Stimulated activated CD8-positive, alpha-beta memory T cell treated with anti-CD3 and anti-CD28 coated beads, Interleukin-4, amount 100 ng/mL, for 1 hour (primary cell): ENCODE data around the gene CHRM5.

ENCODE experiments used
- DNase-seq, 2 donors: peaks; one replicate each; pipeline ENCODE4 v3.0.0-alpha.2; 2020; ENCODE audit warnings: low read depth in 2 of 2, low spot score in 1 of 2

The CHRM5 gene, protein sequence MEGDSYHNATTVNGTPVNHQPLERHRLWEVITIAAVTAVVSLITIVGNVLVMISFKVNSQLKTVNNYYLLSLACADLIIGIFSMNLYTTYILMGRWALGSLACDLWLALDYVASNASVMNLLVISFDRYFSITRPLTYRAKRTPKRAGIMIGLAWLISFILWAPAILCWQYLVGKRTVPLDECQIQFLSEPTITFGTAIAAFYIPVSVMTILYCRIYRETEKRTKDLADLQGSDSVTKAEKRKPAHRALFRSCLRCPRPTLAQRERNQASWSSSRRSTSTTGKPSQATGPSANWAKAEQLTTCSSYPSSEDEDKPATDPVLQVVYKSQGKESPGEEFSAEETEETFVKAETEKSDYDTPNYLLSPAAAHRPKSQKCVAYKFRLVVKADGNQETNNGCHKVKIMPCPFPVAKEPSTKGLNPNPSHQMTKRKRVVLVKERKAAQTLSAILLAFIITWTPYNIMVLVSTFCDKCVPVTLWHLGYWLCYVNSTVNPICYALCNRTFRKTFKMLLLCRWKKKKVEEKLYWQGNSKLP

DNA sequence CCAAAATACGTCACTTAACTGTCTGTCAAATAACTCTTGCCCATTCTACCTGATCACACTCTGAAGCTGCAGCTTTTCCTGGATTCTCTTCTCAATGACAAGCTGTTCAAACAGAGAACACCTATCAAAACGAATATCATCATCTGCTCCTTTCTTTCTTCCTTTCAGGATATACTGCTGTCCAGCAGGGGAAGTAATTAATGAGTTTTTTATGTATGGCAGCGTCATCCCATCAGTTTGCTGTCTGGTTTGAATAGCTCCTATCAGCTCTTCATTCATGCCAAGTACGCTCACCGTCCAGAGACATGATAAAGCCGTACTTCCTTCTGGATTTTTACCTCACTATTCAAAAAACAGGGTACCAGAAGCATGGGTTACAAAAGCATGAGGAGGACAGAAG lies at the start of gene CHRM5:
Gene CHRM5 (plus strand): TSS at position 274 of the 400 bp plus-strand sequence. CDS start 94,221 bp downstream, outside the sequence.
- no peak for DNase-seq

DNA sequence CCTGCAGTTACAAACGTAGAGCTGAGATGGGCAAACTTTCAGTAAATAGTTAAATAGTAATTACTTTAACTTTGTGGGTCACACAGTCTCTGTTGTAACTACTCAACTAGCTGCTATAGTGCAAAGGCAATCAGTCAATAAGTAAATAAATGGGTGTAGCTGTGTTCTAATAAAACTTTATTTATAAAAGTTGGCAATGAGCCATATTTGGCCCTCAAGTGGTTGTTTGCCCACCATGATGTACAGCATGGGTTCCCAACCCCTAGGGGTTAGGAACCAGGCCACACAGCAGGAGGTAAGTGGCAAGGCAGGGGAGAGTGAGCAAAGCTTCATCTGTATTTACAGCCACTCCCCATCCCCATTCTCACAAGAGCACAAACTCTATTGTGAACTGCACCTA lies 44.9 kb upstream of the CHRM5 start:
- DNase-seq, result no peak

DNA sequence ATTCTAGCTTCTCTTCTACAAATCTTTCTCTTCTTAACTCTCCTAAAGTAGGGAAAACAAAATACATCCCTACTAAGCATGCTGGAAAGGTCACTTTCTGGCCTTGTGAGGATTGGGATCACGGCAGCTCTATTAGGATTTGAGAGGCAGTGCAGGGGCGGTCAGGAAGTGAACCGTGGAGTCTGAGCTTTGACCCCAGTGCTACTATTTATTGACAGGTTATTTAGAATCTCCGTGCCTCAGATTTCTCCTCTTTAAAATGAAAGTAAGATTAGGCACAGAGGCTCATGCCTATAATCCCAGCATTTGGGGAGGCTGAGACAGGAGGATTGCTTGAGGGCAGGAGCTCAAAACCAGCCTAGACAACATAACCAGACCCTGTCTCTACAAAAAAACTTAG lies 42.0 kb upstream of the CHRM5 start:
- no peak for DNase-seq

DNA sequence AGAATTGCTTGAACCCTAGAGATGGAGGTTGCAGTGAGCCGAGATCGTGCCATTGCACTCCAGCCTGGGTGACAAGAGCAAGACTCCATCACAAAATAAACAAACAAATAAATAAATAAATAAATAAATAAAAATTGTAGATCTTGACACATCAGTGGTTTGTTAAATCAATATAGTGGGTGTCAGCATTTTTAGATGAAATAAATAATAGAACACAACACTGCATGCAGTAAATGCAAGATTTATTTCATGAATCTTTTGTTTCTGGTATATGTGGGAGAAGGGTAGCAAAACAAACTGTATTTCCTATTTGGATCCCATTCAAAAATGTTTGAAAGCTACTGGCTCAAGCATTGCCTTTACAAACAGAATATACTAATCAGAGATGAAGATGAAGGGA lies 35.6 kb upstream of the CHRM5 start:
- no peak for DNase-seq

DNA sequence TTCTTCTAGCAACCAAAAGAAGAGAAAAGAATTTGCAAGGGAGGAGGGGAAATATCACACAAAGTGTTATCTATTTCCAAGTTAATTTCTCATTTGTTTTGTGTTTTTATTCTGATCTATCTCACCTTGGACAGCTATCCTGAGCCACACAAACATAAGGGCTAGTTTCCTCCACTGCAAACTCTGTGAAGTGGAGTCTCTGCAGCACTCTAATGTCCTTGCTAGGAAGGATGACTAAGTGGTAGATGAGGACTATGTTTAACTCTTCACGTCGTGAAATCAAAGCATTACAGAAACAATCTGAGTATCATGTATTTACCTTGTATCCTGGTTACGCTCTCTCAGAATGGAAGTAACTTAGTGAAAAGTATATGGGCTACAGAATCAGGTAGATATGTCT lies 33.9 kb upstream of the CHRM5 start:
- no peak for DNase-seq

DNA sequence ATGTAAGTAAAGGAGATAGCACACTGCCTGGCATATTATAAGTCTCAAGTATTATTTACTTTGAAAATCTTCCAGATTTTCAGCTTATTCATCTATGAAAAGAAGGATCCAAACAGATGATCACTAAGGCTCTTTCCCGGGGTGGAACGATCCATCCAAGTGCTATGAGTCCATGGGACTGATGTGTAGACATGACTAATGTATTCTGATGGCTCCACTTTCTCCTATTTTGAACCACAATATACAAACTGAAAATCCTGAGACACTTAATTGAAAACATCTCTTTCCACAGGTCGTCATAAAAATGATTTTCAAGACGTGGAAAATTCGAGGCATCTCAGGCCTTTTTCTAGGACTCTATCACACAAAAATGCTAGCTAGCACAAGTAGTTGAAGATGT lies 33.4 kb upstream of the CHRM5 start:
- no peak for DNase-seq

DNA sequence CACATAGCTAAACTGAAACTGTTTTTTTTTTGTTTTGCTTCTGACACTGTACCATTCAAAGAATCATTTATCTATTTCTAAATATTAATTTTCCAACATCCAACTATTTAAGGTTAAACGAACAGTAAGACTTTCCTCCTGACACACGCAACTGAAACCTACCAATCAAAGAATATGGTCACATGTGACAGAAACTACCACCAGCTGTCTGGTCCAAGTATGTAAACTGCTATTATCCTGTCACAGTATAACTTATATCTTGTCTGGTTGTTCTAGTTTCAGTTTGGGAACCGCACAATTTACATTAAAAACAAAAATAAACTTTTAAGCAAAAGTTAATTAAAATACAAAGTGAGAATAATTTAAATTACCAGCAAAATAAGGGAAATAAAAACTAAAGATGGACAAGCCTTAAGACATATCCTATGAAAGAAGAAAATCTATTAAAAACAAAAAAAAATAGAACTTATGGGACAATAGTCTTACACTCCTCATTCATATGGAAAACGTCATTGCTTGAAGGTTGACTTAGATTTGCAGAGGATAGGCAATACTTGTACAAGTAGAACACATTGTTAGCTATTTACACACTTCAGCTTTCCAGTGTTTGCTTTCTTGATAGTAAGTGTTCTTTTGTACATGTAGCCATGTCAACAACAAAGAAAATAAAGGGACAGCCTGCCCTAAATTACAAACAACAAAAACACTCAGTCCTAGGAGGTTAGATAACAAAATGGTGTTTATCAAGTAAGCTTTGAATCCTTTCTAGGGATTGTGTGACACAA lies 26.8 kb upstream of the CHRM5 start:
- DNase-seq, result no peak

DNA sequence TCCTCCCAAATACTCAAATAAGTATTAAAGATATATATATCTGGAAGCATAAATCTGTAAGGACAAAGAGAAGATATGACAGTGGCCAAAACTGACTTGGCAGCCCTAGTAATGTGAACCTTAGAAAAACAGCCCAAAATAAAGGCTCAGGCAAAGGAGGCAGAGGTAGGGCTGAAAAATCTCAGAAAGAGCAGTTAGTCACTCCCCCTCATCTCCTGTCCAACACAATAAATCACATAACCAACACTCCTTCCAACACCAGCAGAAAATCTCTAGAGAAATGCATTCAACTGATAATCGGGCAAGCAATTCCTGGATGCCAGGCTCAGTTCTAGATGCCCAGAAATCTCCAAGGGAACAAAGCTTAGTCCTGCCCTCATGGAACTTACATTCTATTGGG lies 22.1 kb upstream of the CHRM5 start:
- no peak for DNase-seq

DNA sequence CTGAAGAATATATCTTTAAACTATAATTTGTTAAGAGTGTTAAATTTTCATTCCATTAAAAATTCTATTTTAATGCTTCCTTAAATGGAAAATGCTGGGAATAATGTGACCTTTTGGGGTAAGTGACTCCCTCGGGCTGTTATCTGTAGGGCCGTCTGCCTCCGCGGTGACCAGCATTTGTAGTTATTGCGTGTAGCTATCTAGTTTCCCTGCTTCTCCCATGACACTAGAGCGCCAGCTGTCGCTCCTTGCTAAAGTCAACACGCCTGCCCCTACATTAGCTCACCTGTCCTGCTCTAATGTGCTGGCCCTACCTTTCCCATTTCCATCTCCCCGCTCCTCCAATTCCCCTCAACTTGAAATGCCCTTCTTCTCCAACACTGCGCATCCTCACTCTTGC lies 12.4 kb upstream of the CHRM5 start:
- DNase-seq, result no peak

DNA sequence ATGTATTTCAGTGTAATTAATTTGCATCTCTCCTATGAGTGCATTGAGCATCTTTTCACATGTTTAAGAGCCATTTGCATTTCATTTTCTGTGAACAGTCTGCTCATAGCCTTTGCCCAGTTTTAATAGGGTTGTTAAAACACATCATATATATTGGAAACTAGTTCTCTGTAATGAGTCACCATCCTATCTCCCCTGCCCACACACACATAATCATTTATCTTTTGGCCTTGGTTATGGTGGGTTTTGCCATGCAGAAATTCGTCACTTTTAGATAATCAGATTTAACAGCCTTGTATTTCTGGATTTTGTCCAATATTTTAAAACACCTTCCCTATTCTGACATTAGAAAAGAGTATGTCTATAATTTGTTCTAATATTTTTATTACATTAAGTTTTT lies 11.9 kb upstream of the CHRM5 start:
- DNase-seq, result no peak

DNA sequence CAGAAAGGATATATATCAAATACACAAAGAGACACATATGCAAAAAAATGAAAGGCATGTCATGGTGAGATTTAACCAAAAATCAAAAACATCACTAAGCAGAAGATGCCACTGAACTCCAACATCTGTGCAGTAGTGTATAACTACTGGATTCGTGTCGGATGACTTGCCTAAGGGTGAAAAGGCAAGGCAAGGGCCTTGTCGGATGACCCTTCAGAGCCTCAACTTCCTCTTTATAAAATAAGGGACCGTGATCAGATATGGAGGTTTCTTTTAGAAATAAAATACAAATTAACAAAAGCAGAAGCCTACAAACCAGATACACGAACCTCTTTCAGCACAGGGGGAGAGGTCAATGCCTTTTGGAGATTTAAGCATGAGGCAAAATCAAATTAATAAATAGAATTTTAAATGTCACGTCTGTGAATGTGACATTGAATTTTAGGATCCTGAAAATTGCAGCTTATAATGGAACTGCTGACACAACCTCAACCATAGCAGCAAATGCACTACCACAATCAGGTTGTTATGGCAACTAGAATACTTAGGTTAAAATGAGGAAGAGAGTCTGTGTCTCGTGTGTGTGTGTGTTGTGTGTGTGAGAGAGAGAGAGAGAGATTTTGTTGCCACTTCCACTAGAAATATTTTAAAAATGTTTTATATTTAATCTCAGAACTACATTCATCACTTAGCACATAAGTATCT lies 8.3 kb upstream of the CHRM5 start:
- DNase-seq, result no peak

DNA sequence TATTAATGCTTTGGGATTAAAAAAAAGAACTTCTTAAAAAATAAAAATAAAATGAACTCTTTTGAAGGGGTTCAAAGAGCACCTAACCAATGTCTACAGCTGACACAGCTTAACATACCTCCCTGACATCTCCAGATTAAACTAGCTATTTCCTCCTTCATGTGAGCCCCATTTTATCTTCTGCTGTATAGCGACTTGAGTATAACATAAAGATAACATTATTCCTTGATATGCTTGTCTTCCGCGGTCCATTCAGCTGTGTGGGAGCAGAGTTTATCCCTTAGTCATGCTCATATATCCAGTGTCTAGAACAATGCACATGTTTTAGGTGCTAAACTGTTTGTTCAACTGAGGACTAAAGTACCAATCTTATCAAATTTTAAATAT lies 7.8 kb upstream of the CHRM5 start:
- DNase-seq, result no peak

DNA sequence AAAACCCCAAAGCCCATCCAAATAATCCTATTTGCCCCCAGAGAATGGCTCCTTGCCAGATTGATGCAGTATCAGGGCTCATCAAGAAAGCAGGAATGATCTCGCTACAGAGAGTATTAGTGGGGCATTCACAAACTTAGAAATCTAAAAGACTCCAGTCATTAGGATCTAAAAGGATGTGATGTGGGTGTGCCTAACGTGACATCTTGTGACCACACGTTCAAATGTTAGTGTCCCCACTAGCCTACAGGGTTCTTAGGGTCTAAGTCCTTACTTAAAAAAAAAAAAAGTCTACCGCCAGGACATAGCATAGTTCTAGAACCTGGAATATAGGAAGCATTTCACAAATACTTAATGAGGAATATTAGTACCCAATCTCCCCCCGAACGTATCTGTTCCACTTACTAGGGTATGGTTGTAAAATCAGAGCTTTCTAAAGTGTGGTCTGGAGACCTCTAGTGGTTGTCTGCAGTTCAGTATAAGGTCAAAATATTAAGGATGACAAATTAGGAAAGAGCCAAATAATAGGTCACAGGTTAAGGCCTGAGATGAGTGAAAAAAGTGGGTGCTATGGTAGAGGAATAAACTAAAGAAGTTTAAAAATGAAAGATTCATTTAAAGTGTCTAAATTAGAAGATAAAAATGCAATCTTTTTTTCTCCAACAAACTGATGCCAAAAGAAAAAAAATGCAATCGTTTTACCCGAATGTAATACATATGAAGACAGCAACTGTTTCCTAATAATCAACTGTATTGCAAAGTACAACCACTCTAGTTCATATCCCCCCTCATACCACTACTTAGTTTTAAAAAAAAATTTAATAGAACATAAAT lies 4.2 kb upstream of the CHRM5 start:
- DNase-seq, result no peak

DNA sequence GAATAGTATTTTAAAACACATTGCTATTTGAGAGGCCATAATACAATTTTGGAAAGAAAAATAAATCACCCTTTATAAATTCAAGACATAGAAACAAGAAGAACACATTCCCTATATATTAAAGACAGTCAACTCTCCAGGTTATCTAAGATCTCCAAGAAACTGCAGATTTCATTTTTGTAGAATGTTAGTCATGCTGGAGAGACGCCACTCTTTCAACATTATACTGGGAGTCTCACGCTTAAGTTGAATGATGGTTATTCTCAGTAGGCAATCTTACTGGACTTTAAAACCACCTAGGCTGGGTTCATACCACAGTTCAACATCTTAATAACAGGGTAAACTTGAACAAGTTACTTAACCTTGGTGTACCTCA lies 3.6 kb upstream of the CHRM5 start:
- DNase-seq, result no peak

DNA sequence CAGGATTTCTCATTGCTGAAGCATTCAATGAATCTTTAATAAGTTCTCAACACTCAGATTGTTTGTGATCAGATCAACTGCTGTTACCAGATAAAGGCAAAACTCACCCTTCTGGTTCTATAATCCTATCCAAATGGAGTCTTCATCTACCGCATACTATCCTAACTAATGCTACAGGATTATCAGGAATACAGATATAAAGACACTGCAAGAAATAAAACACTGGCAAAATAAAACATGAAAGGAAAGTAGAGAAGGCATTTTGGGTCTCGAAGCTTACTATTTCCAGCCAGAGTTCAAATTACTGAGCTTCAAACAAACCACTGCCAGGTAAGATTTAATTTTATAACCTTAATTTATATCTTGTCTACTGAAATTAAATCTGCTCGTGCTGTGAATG lies 524 bp downstream of the CHRM5 start:
- DNase-seq, result no peak

DNA sequence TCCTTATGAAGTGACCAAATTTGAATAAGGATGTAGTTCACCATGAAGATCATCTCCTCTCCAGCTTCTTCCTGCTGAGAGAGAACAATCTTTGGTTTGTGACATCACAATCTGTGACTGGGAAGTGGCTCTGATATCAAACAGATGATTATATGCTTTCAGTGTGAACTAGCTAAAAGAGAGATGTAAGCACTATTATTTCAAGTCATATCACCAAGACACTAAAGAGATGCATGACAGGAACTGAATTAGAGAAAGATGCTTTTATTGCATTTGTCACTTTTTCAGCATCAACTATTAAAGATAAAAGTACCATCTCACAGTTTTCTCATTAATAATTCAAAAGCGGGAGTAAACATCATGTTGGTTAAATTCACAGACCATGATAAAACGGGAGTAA lies 3.5 kb downstream of the CHRM5 start:
- no peak for DNase-seq

DNA sequence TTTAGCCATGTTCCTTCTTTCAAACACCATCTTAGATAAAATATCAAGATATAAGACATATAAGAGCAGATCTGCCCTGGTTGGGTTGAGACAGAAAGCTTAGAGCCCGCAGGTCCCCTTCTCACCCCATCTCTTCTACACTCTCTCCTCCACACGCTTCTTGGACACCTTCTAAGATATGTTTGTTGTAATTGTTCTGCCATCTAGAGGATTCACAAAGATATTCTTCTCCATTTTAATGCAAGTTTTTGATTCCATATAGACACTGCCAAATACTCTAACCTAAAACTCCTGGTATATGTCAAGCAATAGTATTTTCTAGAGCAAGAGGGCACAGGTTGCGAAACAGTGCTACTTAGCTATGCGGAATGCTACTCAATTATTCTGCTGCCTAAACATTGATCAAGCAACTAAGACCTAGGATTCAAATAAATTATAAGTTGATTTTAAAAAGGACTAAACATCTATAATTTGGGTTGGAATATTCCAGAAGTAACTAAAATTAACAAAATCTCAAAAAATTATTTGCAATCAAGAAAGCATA lies 6.8 kb downstream of the CHRM5 start:
- DNase-seq, result no peak

DNA sequence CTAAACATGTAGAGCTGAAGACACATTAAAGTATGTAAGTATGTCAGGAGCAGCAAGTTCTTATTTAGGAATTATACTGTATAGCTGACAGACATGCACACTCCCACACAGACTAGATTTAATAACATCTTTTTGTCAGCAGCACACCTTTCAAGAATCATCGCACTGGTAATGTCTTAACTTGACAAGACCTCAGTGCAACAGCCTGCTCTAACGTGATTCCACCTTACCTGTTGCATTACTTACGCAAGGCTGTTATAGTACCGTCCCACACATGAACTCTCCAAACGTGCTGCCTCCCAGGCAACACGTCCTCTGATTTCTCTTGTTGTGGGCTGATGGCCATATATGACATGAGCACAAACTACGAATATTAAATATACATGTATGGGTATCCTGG lies 11.9 kb downstream of the CHRM5 start:
- DNase-seq, result no peak

DNA sequence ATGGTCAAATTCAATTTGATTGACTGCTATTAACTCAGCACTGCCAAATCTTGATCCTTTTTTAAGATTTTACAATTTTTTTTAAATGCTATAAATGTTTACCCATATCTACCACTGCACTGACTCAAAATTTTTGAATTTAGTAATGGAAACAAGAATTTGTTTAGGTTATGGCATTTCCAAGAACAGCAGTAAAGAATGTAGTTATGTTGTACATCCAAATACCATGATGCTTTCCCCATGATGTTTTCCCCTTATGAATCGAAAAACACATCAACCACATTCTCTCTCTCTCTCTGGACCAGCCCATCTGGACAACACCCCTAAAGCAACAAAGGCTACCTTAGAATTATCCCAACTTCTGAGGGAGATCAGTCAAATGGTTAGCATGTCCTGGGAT lies 14.2 kb downstream of the CHRM5 start:
- no peak for DNase-seq

DNA sequence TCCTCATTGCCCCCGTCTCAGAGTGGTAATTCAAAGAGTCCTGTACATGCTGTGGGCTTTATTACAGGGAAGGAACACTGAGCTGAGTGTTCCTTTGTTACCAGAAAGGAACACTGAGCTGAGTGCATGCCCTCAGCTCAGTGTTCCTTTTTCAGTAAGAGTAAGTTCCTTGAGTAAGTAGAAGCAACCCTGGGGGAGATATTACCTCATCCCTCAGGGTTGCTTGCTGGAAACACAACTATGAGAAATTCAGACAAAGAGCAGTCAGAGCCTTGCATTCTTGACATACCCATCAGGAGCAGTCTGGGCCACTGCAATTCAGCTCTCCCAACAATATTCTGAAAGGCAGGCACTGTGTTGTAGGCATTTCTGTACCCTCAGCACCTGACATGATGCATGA lies 17.0 kb downstream of the CHRM5 start:
- no peak for DNase-seq

DNA sequence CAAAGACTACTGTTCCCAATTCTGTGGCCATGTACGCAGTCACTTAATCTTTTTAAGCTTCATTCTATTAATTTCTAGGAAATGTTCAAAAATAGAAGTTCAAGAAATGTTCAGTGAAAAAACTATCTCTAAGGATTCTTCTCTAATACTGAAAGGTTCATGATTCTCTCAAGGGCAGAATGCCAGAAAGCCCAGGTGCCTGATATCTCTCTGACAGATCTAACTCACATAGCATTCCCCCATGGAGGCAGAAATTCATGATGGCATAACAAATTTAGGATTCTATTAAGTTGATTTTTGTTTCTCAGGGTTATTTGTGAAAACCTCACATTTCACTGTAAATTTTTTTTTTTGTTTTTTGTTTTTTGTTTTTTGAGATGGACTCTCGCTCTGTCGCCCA lies 17.5 kb downstream of the CHRM5 start:
- DNase-seq, result no peak
